GM12878 (cell line): ENCODE results near the gene SIRT7. TPM values are rescaled to one million over a fixed set of nuclear protein-coding genes. Genes with fewer than 3 reads are reported as not detected.

Source experiments
- ATAC-seq: fragments of 200-7000 bp; cut with Tn5 transposase; 3 replicates; pipeline ENCODE4 v1.9.1; 2020; ENCODE audit warnings: mild to moderate bottlenecking, moderate library complexity
- BruUV-seq: library from RNA; stranded (reverse); fragments of 400-500 nt; replicated peaks from 2 replicates; lab custom pipeline; 2021; lab: Mats Ljungman, UMichigan
- CTCF ChIA-PET: fragments of 300-600 bp; sonication (Branson Sonifier 250); formaldehyde crosslinking; extraction: SDS; loops from one replicate; lab custom pipeline; 2021; ENCODE audit warnings: inconsistent platforms; lab: Yijun Ruan, JAX
- POLR2A ChIA-PET: fragments of 350-600 bp; formaldehyde crosslinking; extraction: SDS; loops from one replicate; lab custom pipeline; 2021; ENCODE audit warnings: inconsistent platforms; lab: Charles Lee
- RAD21 ChIA-PET: fragments of 300-600 bp; sonication (Branson Sonifier 250); formaldehyde crosslinking; loops from one replicate; lab custom pipeline; 2023; ENCODE audit warnings: antibody characterized with exemption; ENCODE audit not compliant: unreplicated experiment; lab: Charles Lee
- SMC1A ChIA-PET: fragments of 300-600 bp; sonication (Branson Sonifier 250); formaldehyde crosslinking; loops from one replicate; lab custom pipeline; 2023; ENCODE audit not compliant: unreplicated experiment, uncharacterized antibody; lab: Charles Lee
- DNase-seq: peaks from one replicate; pipeline ENCODE4 v3.0.0-alpha.2; 2011; ENCODE audit warnings: low read depth, low spot score
- FAIRE-seq: peaks from 3 replicates; lab custom pipeline; 2011; peaks lifted over from hg19 to GRCh38; lab: Jason Lieb, UNC
- H2AFZ ChIP-seq: 2 replicates; pipeline ENCODE4 v1.6.0; 2011; ENCODE audit warnings: low read depth, low read length, control low read depth; ENCODE audit not compliant: control insufficient read depth
- H3K27ac ChIP-seq: 2 replicates; pipeline ENCODE4 v1.5.1; 2011; ENCODE audit warnings: control low read depth; ENCODE audit not compliant: control insufficient read depth, insufficient read depth
- H3K27me3 ChIP-seq, 2 experiments: replicated peaks in 1 of 2; 2 replicates each; pipeline versions ENCODE4 v1.6.0 to v1.6.1; 2011; ENCODE audit warnings: low read length in 1 of 2; ENCODE audit not compliant: control insufficient read depth in 2 of 2, insufficient read depth in 2 of 2
- H3K36me3 ChIP-seq, 2 experiments: 2 replicates each; pipeline ENCODE4 v1.5.1; 2011; ENCODE audit warnings: low read length in 1 of 2; ENCODE audit not compliant: control insufficient read depth in 2 of 2, insufficient read depth in 2 of 2
- H3K4me1 ChIP-seq: 2 replicates; pipeline ENCODE4 v1.6.1; 2011; ENCODE audit warnings: mild to moderate bottlenecking, low read length, moderate library complexity, mixed read lengths; ENCODE audit not compliant: control insufficient read depth, insufficient read depth
- H3K4me2 ChIP-seq: 2 replicates; pipeline ENCODE4 v1.6.0; 2011; ENCODE audit warnings: control low read depth; ENCODE audit not compliant: control insufficient read depth, insufficient read depth
- H3K4me3 ChIP-seq: fragments of 200-600 bp; sonication (generic); 2 replicates; pipeline ENCODE4 v1.5.1; 2016
- H3K79me2 ChIP-seq: 2 replicates; pipeline ENCODE4 v1.6.0; 2011; ENCODE audit warnings: low read length; ENCODE audit not compliant: control insufficient read depth, insufficient read depth
- H3K9ac ChIP-seq: 2 replicates; pipeline ENCODE4 v1.8.0; 2011; ENCODE audit warnings: low read length, control low read depth, mixed read lengths; ENCODE audit not compliant: control insufficient read depth, insufficient read depth
- H3K9me3 ChIP-seq: replicated peaks from 3 replicates; pipeline ENCODE4 v1.5.1; 2011; ENCODE audit warnings: mild to moderate bottlenecking, low read length; ENCODE audit not compliant: control insufficient read depth, insufficient read depth
- H4K20me1 ChIP-seq: 2 replicates; pipeline ENCODE4 v1.6.0; 2011; ENCODE audit not compliant: control insufficient read depth, insufficient read depth
- ATF3 ChIP-seq: IDR thresholded peaks from 2 replicates; pipeline ENCODE4 v1.6.1; 2011; ENCODE audit warnings: low read depth, mild to moderate bottlenecking, low read length, moderate library complexity, borderline replicate concordance; ENCODE audit errors: extremely low read depth
- CEBPZ ChIP-seq: fragments of 150-350 bp; IDR thresholded peaks from 2 replicates; pipeline ENCODE4 v1.6.1; 2016; ENCODE audit warnings: low read depth, low read length
- CHD1 ChIP-seq: IDR thresholded peaks from 2 replicates; pipeline ENCODE4 v1.6.1; 2012; ENCODE audit warnings: low read depth, low read length, improper control_type of control experiment
- CUX1 ChIP-seq: IDR thresholded peaks from 2 replicates; pipeline ENCODE4 v1.6.1; 2012; ENCODE audit warnings: improper control_type of control experiment, low read depth, low read length; ENCODE audit not compliant: insufficient replicate concordance
- HDAC2 ChIP-seq: fragments of 200-600 bp; sonication (generic); IDR thresholded peaks from 2 replicates; pipeline ENCODE4 v1.6.1; 2017
- KLF5 ChIP-seq: fragments of 450-650 bp; IDR thresholded peaks from 2 replicates; pipeline ENCODE4 v1.6.1; 2014; ENCODE audit warnings: mild to moderate bottlenecking; ENCODE audit not compliant: partially characterized antibody
- NFIC ChIP-seq: IDR thresholded peaks from 2 replicates; pipeline ENCODE4 v1.6.1; 2012; ENCODE audit warnings: low read depth, mild to moderate bottlenecking, inconsistent platforms, low read length, moderate library complexity
- RCOR1 ChIP-seq: conservative IDR thresholded peaks from 2 replicates; pipeline ENCODE4 v1.6.1; 2012; ENCODE audit warnings: low read depth, low read length, improper control_type of control experiment
- SIX5 ChIP-seq: IDR thresholded peaks from 2 replicates; pipeline ENCODE4 v1.6.1; 2011; ENCODE audit warnings: mild to moderate bottlenecking, low read depth, low read length, moderate library complexity; ENCODE audit not compliant: severe bottlenecking
- SMAD5 ChIP-seq: IDR thresholded peaks from 2 replicates; pipeline ENCODE4 v1.6.1; 2016; ENCODE audit warnings: antibody characterized with exemption, low read depth
- SP1 ChIP-seq: IDR thresholded peaks from one replicate; pipeline ENCODE4 v1.6.1; 2011; ENCODE audit warnings: low read depth, low read length
- TBL1XR1 ChIP-seq: IDR thresholded peaks from 2 replicates; pipeline ENCODE4 v1.6.1; 2012; ENCODE audit warnings: low read depth, low read length, improper control_type of control experiment
- WRNIP1 ChIP-seq: IDR thresholded peaks from 2 replicates; pipeline ENCODE4 v1.6.1; 2011; ENCODE audit warnings: low read depth, low read length, improper control_type of control experiment, borderline replicate concordance
- WGBS: methylation state at CpG from one replicate; pipeline ENCODE4 v1.1.6; 2016; ENCODE audit warnings: low lambda C conversion rate; ENCODE audit not compliant: insufficient replicate concordance, insufficient coverage; ENCODE audit errors: missing lambda C conversion rate; 5-methylcytosine and 5-hydroxymethylcytosine counted together
- in situ Hi-C: fragments of 300-500 bp; cut with MboI; formaldehyde crosslinking; loops from 9 replicates; pipeline ENCODE4 v1.14.3; 2018; ENCODE audit warnings: mixed read lengths
- intact Hi-C: fragments of 100-400 bp; cut with micrococcal nuclease; formaldehyde crosslinking; loops from one replicate; pipeline ENCODE4 v1.14.2; 2022; ENCODE audit not compliant: unreplicated experiment
- polyA plus RNA-seq, 11 experiments: library from polyadenylated mRNA; depleted of rRNA in 4 of 11; unstranded in 6 of 11; stranded (reverse) in 5 of 11; fragments of >200 nt; fragmentation: Nextera tagmentation in 4 of 11; fragmentation: Illumina TruSeq in 1 of 11; extraction: Ambion mirVana in 4 of 11; extraction: Trizol in 1 of 11; gene quantifications; 1 replicate in 1 of 11; 2 replicates in 10 of 11; pipeline versions ENCODE4 v1.2.1 to v1.2.3, GENCODE V29; 2011 to 2016; ENCODE audit warnings: inconsistent platforms in 2 of 11, missing spikeins in 2 of 11, low read depth in 1 of 11
- total RNA-seq, 4 experiments: library from RNA; depleted of rRNA in 3 of 4; stranded (reverse); fragments of >200 nt in 3 of 4; fragmentation: Illumina TruSeq in 1 of 4; extraction: Trizol in 1 of 4; gene quantifications; 2 replicates each; pipeline versions ENCODE4 v1.2.1 to v1.2.3, GENCODE V29; 2013 to 2021

SIRT7 gene
- total and polyA plus RNA-seq, 10 of the 15 experiments (the other 5 are each of a cell fraction or from before 2014, with no cell fraction given) = 1.2 to 56.2 (median 22.7) TPM

DNA sequence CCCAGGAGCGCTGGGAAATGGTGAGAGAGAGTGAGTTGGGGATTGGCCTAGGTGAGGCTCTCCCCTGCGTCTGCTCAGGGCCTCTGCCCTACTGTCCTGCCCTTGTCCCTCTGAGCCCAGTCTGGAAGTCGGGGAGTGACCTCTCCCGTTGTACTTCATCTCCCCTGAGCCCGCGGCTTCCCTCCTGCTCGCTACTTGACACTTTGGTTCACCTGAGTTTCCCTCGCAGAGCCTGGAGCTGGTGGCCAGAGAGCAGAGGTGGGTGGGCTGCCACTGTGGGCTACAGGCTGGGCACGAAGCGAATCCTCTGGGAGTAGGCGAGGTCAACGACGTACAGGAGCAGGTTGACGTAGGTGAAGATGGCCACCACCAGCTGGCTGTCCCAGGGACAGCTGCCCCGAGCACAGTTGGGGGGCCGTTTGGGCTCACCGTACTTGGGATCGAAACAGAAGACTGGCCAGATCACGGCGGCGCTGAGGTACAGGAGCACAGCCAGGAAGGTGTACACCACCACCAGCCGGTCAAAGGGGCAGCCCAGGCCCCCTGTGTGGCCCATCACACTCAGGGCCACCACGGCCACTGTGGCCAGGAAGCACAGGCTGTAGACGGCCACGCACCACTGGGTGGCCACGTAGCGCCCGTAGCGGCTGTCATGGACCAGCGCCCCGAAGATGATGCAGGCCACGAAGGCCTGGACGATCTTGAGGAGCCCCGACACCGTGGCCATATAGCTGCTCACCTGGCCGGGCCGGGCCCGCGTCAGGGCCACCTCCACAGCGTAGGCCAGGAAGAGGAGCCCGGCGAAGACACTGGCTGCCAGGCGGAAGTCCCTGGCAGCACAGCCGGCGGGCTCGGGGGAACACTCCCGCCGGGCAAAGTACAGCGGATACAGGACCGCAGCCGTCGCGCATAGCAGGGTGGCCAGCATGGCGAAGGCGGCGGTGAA, 22.8 kb upstream of the SIRT7 start (continued):
- TF ChIP-seq CEBPZ = no peak
- TF ChIP-seq WRNIP1 = no peak
- no peak for TF ChIP-seq SP1
- TF ChIP-seq KLF5 = no peak
- TF ChIP-seq HDAC2 = no peak

GRCh38 chr17:81939881-81940385, 22.0 kb upstream of the SIRT7 start:
- DNase-seq (no peak), ATAC-seq (no peak), FAIRE-seq (no peak)
- ChIA-PET SMC1A (no interaction called here), RAD21 (no interaction called here), POLR2A (no interaction called here), CTCF (no interaction called here)
- no TSS peak for BruUV-seq
- intact Hi-C loops = no loop called here
- H3K27me3 ChIP-seq = no peaks in the 10 kb centered on the region
- no peak overlapping the region for H3K4me3 ChIP-seq
- no peaks in the 10 kb centered on the region for H4K20me1 ChIP-seq
- peaks cover 10% of the 10 kb centered on the region for H3K79me2 ChIP-seq
- no peak overlapping the region for H3K27ac ChIP-seq
- no peaks in the 10 kb centered on the region for H3K36me3 ChIP-seq
- in situ Hi-C loops = no loop called here
- peaks cover 3% of the 10 kb centered on the region; the same call in 1 of the 2 replicates for H3K4me1 ChIP-seq
- WGBS = 78% methylated on average over 19 of the region's 21 CpGs
- no peak overlapping the region for H3K9ac ChIP-seq
- no peaks in the 10 kb centered on the region for H3K9me3 ChIP-seq
- H3K4me2 ChIP-seq = no peak overlapping the region
- no peak overlapping the region for H2AFZ ChIP-seq
- no peak for TF ChIP-seq RCOR1
- no peak for TF ChIP-seq SIX5
- no peak for TF ChIP-seq TBL1XR1
- no peak for TF ChIP-seq SMAD5
- no peak for TF ChIP-seq NFIC
- TF ChIP-seq CHD1 = no peak
- TF ChIP-seq ATF3 = no peak
- no peak for TF ChIP-seq CUX1
